Suprapubic skin (tissue), 4 donors: Measurements from ENCODE around the gene SDR42E1. TPM values are rescaled to one million over a fixed set of nuclear protein-coding genes. Genes with fewer than 3 reads are reported as not detected.

Source experiments
- DNase-seq, 2 donors: peaks; one replicate each; pipeline ENCODE4 v3.0.0-alpha.2; 2019; ENCODE audit warnings: low spot score in 2 of 2
- H3K27ac ChIP-seq: fragments of 200-600 bp; sonication (generic); one replicate; pipeline ENCODE4 v1.5.1; 2019
- H3K27me3 ChIP-seq: fragments of 200-600 bp; sonication (generic); one replicate; pipeline ENCODE4 v1.5.1; 2019
- H3K36me3 ChIP-seq: fragments of 200-600 bp; sonication (generic); one replicate; pipeline ENCODE4 v1.5.1; 2019
- H3K4me1 ChIP-seq: fragments of 200-600 bp; sonication (generic); one replicate; pipeline ENCODE4 v1.5.1; 2019
- H3K4me3 ChIP-seq: fragments of 200-600 bp; sonication (generic); one replicate; pipeline ENCODE4 v1.5.1; 2019; ENCODE audit warnings: mild to moderate bottlenecking
- H3K9me3 ChIP-seq: fragments of 200-600 bp; sonication (generic); one replicate; pipeline ENCODE4 v1.5.1; 2019
- CTCF ChIP-seq, 2 donors: fragments of 200-600 bp in 1 of 2; fragments of 450-650 bp in 1 of 2; sonication (generic) in 1 of 2; IDR thresholded peaks; one replicate each; pipeline ENCODE4 v1.5.1; 2016 to 2019; ENCODE audit warnings: antibody characterized with exemption in 2 of 2, mild to moderate bottlenecking in 1 of 2, moderate library complexity in 1 of 2
- EP300 ChIP-seq: sonication (generic); formaldehyde crosslinking; IDR thresholded peaks from one replicate; pipeline ENCODE4 v1.6.1; 2017; ENCODE audit warnings: antibody characterized with exemption
- POLR2A ChIP-seq, 2 donors: fragments of 450-650 bp; IDR thresholded peaks; one replicate each; pipeline ENCODE4 v1.6.1; 2017; ENCODE audit warnings: antibody characterized with exemption in 2 of 2, mild to moderate bottlenecking in 2 of 2, moderate library complexity in 2 of 2
- POLR2AphosphoS5 ChIP-seq, 3 donors: sonication (generic); formaldehyde crosslinking; IDR thresholded peaks; one replicate each; pipeline ENCODE4 v1.6.1; 2017; ENCODE audit warnings: antibody characterized with exemption in 3 of 3
- WGBS: methylation state at CpG from one replicate; pipeline ENCODE4 v1.1.5; 2018; 5-methylcytosine and 5-hydroxymethylcytosine counted together
- total RNA-seq, 4 donors: library from RNA; depleted of rRNA; stranded (reverse); fragments of >200 nt; gene quantifications; one replicate each; pipeline ENCODE4 v1.1.0, GENCODE V29; 2016

SDR42E1 gene
- total RNA-seq, 4 donors from 2014 or later, result 21.5 to 34.6 (median 28.3) TPM

GRCh38 chr16:82033006-82033405 lies 21.7 kb upstream of the SDR42E1 start:
- no peak for TF ChIP-seq CTCF (IDR thresholded peaks at IDR 0.05)
- TF ChIP-seq POLR2AphosphoS5 (IDR thresholded peaks at IDR 0.05), result no peak
- TF ChIP-seq POLR2A (IDR thresholded peaks at IDR 0.05), result no peak
- TF ChIP-seq EP300, result no peak
- no peak overlapping the region for H3K27ac ChIP-seq
- H3K4me1 ChIP-seq, result peaks cover 16% of the 10 kb centered on the region
- no peak overlapping the region for H3K4me3 ChIP-seq
- no peaks in the 10 kb centered on the region for H3K9me3 ChIP-seq
- WGBS, result 64% methylated on average over 6 of the region's 6 CpGs
- no peaks in the 10 kb centered on the region for H3K36me3 ChIP-seq
- DNase-seq, result no peak
- H3K27me3 ChIP-seq, result no peaks in the 10 kb centered on the region

- Histone ChIP-seq H3K36me3 (no peaks in the 10 kb centered on the region), H3K9me3 (no peaks in the 10 kb centered on the region), H3K27ac (no peak overlapping the region), H3K4me1 (peaks cover 20% of the 10 kb centered on the region), H3K27me3 (no peaks in the 10 kb centered on the region), H3K4me3 (no peak overlapping the region)
- 63% methylated on average over 13 of the region's 13 CpGs for WGBS
- TF ChIP-seq EP300, result no peak
- TF ChIP-seq CTCF (IDR thresholded peaks at IDR 0.05), result peak in 1 of 2 donors; percentile 40
- no peak for DNase-seq
Observed at GRCh38 chr16:82031116-82032084, 20.1 kb upstream of the SDR42E1 start.

DNA sequence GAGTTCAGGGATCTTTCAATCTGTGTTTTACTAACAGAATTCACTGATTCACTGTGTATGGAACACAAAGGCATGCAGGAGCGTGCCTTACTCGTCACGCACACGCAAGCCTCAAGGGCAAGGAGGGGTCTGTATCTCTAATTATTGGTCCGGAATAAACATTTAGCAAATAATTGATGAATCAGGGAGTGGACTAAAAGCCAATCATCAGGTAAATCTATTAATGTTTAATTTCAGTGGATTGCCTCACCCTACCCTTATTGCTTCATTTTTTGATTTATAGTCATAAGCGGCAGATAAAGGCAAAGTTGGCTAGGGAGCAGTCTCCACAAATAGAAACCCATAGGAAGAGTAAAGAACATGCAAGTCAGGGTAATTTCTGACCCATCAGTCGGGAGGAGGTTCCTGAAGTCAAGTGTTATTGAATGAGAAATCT lies 16.4 kb upstream of the SDR42E1 start:
- H3K9me3 ChIP-seq, result no peaks in the 10 kb centered on the region
- H3K36me3 ChIP-seq, result no peaks in the 10 kb centered on the region
- peaks cover 13% of the 10 kb centered on the region for H3K4me1 ChIP-seq
- 56% methylated on average over 7 of the region's 7 CpGs for WGBS
- TF ChIP-seq EP300 (no peak), CTCF (IDR thresholded peaks at IDR 0.05) (no peak), POLR2A (IDR thresholded peaks at IDR 0.05) (no peak), POLR2AphosphoS5 (IDR thresholded peaks at IDR 0.05) (no peak)
- peak overlapping the region; percentile 62 for H3K27ac ChIP-seq
- DNase-seq, result no peak
- H3K4me3 ChIP-seq, result no peak overlapping the region
- peaks cover 3% of the 10 kb centered on the region for H3K27me3 ChIP-seq

- Histone ChIP-seq H3K36me3 (no peaks in the 10 kb centered on the region), H3K4me1 (peaks cover 6% of the 10 kb centered on the region), H3K4me3 (no peak overlapping the region), H3K27me3 (peaks cover 3% of the 10 kb centered on the region), H3K9me3 (no peaks in the 10 kb centered on the region), H3K27ac (no peak overlapping the region)
- TF ChIP-seq POLR2AphosphoS5 (IDR thresholded peaks at IDR 0.05) (no peak), EP300 (no peak), CTCF (IDR thresholded peaks at IDR 0.05) (no peak), POLR2A (IDR thresholded peaks at IDR 0.05) (no peak)
- 100% methylated on average over 4 of the region's 4 CpGs for WGBS
- DNase-seq, result no peak
Observed at GRCh38 chr16:82024883-82025282, 13.6 kb upstream of the SDR42E1 start.

DNA sequence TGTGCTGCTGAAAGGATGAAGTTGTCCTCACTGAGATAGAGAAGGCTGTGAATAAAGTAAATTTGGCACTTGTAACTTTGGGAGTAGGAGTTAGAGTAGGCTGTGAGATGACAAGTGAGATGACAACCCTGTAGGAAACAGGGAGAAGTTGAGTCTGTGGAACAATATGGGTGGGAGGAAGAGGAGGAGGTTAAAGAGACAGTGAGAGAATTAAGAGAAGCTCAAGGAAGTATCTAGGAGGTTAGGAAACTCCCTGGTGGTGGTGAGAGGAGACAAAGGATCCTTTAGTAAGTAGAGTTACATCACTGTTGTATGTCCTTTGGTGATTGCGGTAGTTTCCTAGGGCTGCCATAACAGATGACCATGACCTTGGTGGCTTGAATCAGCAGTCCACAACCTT lies 13.0 kb upstream of the SDR42E1 start:
- H3K4me3 ChIP-seq, result no peak overlapping the region
- no peaks in the 10 kb centered on the region for H3K36me3 ChIP-seq
- H3K4me1 ChIP-seq, result peaks cover 6% of the 10 kb centered on the region
- H3K9me3 ChIP-seq, result no peaks in the 10 kb centered on the region
- TF ChIP-seq EP300 (no peak), POLR2A (IDR thresholded peaks at IDR 0.05) (no peak), POLR2AphosphoS5 (IDR thresholded peaks at IDR 0.05) (no peak), CTCF (IDR thresholded peaks at IDR 0.05) (no peak)
- no peak for DNase-seq
- no peak overlapping the region for H3K27ac ChIP-seq
- peaks cover 3% of the 10 kb centered on the region for H3K27me3 ChIP-seq
- 88% methylated on average over 1 of the region's 1 CpG for WGBS
